ENCODE data around the gene SYNJ2.

Gene SYNJ2

DNA sequence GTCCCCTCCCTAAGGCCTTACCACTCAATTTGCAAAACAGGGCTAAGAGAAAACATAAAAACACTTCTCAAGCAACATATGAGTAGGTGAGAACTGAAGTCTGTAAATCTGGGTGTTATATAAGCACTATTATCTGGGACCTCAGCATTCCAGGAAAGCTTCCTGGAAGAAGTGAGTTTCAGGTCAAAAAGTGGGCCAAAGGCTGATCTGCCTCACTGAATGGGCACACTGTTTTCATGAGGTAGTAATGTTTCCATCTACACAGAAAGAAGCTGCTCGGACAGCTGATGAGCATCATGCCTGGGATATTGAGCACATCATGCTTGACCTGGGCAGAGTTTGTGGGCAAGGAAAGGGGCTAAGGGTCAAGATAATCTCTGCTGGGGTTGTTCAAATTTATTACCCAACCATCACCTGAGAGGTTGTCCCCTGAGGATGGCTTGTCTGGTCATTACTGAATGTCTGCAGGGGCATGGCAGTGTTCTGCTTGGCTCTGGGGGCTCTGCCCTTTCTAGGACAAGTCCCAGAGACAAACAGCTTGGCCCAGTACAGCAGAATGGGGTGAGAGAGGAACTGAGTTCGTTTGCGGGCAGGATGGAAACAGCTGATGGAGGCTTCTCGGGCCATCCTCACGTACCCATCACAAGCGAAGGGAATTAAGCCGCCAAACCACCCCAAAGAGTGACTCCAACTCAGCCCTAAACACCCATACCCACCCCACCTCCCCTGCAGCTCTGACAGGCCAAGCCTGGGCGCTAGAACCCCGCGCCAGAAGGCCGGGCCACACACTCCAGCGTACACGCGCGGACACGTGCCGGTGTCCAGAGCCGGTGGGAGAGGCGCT is 1.2 kb upstream of the SYNJ2 start:
- FAIRE-seq: peak; percentile 43
- TF ChIP-seq POLR2AphosphoS5 (IDR thresholded peaks at IDR 0.05; ENCODE audit: low read depth, low read length): no peak
- 0 out of 2 replicates have a peak, but pooled peaks have one; percentile 37 for TF ChIP-seq SPI1 (IDR thresholded peaks at IDR 0.05; ENCODE audit: low read depth, low read length)
- TF ChIP-seq POU2F2 (IDR thresholded peaks at IDR 0.05; ENCODE audit: low read depth, low read length): no peak
- TF ChIP-seq PAX5 (IDR thresholded peaks at IDR 0.05; ENCODE audit: insufficient read depth, low read length, severe bottlenecking): no peak

DNA sequence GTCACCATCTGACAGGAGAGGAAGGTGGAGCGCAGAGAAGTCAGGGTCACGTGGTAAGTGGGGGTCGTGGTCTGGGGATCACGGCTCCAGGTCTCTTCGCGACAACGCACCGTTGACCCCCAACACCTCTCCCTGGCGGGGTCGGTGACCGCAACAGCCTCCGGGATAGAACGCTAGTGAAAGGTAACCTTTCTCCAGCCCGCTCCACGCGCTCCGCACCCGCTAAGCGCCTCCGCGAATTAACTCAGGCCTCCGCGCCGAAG is 600 bp upstream of the SYNJ2 start:
- DNase-seq (ENCODE audit: insufficient read length, low spot score) (no peak), FAIRE-seq (no peak)
- TF ChIP-seq SPI1 (IDR thresholded peaks at IDR 0.05; ENCODE audit: low read depth, low read length) (no peak), PAX5 (IDR thresholded peaks at IDR 0.05; ENCODE audit: insufficient read depth, low read length, severe bottlenecking) (no peak), POLR2A (IDR thresholded peaks at IDR 0.05; ENCODE audit: low read depth, low read length) (no peak), TAF1 (IDR thresholded peaks at IDR 0.05; ENCODE audit: low read depth, low read length) (no peak), POU2F2 (IDR thresholded peaks at IDR 0.05; ENCODE audit: low read depth, low read length) (no peak), POLR2AphosphoS5 (IDR thresholded peaks at IDR 0.05; ENCODE audit: low read depth, low read length) (no peak)

More for the DNA sequence above, 1.2 kb upstream of the SYNJ2 start:
- no peak for DNase-seq (ENCODE audit: insufficient read length, low spot score)

DNA sequence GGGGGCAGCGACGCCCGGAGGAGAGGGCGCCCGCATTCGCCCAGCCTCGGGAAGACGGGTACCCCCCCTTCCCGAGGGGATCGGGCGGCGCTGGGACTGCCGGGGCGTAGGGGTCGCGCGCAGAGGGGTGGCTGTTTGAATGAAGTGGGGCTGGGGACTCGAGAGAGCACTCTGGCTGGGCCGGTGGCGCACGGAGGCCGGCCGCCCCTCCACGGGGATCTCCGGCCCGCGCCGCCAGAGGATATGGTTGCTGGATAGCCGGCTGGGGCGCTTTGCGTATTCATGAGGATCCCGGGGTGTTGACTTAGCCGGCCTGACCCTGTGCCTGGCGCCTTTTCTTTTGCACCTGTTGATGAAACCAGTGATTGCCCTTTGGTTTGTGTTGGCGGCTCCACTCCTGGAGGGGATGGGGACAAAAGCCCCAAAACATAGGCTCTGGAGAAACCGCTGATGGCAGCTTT is 469 bp downstream of the SYNJ2 start:
- TF ChIP-seq POLR2AphosphoS5 (IDR thresholded peaks at IDR 0.05; ENCODE audit: low read depth, low read length) (no peak), POU2F2 (IDR thresholded peaks at IDR 0.05; ENCODE audit: low read depth, low read length) (no peak), SPI1 (IDR thresholded peaks at IDR 0.05; ENCODE audit: low read depth, low read length) (no peak), PAX5 (IDR thresholded peaks at IDR 0.05; ENCODE audit: insufficient read depth, low read length, severe bottlenecking) (no peak), TAF1 (IDR thresholded peaks at IDR 0.05; ENCODE audit: low read depth, low read length) (no peak), POLR2A (IDR thresholded peaks at IDR 0.05; ENCODE audit: low read depth, low read length) (no peak)
- DNase-seq (ENCODE audit: insufficient read length, low spot score) (peak; percentile 26), FAIRE-seq (no peak)

- TF ChIP-seq POLR2A (IDR thresholded peaks at IDR 0.05; ENCODE audit: low read depth, low read length): no peak
- TF ChIP-seq POU2F2 (IDR thresholded peaks at IDR 0.05; ENCODE audit: low read depth, low read length): no peak
- no peak for TF ChIP-seq TAF1 (IDR thresholded peaks at IDR 0.05; ENCODE audit: low read depth, low read length)
- no peak for TF ChIP-seq SPI1 (IDR thresholded peaks at IDR 0.05; ENCODE audit: low read depth, low read length)
- no peak for TF ChIP-seq PAX5 (IDR thresholded peaks at IDR 0.05; ENCODE audit: insufficient read depth, low read length, severe bottlenecking)
- no peak for TF ChIP-seq POLR2AphosphoS5 (IDR thresholded peaks at IDR 0.05; ENCODE audit: low read depth, low read length)
- DNase-seq (ENCODE audit: insufficient read length, low spot score) (no peak), FAIRE-seq (no peak)
Measured at GRCh38 chr6:157982563-157983405, 1.1 kb downstream of the SYNJ2 start.

DNA sequence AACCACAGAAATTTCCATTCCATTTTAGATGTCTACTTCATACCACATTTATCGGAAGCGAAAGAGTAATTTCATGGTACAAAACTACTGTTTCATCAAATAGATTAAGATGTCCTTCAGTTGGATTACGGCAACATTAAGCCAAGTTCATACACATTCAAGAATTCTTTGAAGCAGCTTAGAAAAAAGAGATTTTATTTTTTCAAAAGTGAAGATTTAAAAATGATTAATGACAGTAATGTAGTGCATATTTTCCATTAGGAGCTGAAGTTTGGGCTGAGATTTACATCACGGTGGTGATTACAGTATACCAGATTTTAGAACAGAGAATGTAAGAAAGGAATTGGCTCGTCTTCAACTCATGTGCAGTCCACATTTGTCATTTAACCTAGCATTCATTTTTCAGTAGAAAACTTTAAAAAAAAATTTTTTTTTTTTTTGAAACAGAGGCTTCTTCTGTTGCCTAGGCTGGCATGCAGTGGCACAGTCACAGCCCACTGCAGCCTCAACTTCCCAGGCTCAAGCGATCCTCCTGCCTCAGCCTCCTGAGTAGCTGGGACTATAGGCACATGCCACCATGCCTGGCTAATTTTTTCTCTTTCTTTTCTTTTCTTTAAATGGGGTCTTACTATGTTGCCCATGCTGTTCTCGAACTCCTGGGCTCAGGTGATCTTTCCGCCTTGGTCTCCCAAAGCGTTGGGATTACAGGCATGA is 1.9 kb downstream of the SYNJ2 start:
- TF ChIP-seq TAF1 (IDR thresholded peaks at IDR 0.05; ENCODE audit: low read depth, low read length): no peak
- no peak for TF ChIP-seq POLR2A (IDR thresholded peaks at IDR 0.05; ENCODE audit: low read depth, low read length)
- no peak for TF ChIP-seq SPI1 (IDR thresholded peaks at IDR 0.05; ENCODE audit: low read depth, low read length)
- no peak for TF ChIP-seq PAX5 (IDR thresholded peaks at IDR 0.05; ENCODE audit: insufficient read depth, low read length, severe bottlenecking)
- no peak for TF ChIP-seq POLR2AphosphoS5 (IDR thresholded peaks at IDR 0.05; ENCODE audit: low read depth, low read length)
- no peak for TF ChIP-seq POU2F2 (IDR thresholded peaks at IDR 0.05; ENCODE audit: low read depth, low read length)
- FAIRE-seq: no peak

DNA sequence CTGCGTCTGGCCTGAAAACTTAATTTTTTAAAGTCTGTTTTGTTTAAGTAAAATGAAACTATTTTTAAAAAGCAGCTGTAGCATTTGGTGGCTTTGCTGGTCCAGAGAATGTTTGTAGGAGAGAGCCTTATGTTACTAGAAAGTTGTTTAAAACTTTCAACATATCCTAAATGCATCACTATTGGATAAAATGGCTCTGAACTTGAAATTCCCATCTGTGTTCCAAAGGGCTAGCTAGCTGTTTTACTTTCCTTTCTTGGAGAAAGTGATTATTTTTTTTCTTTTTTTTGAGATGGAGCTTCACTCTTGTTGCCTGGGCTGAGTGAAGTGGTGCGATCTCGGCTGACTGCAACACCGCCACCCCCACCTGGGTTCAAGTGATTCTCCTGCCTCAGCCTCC is 2.5 kb downstream of the SYNJ2 start:
- TF ChIP-seq TAF1 (IDR thresholded peaks at IDR 0.05; ENCODE audit: low read depth, low read length) (no peak), POLR2AphosphoS5 (IDR thresholded peaks at IDR 0.05; ENCODE audit: low read depth, low read length) (no peak), POLR2A (IDR thresholded peaks at IDR 0.05; ENCODE audit: low read depth, low read length) (no peak), SPI1 (IDR thresholded peaks at IDR 0.05; ENCODE audit: low read depth, low read length) (no peak), PAX5 (IDR thresholded peaks at IDR 0.05; ENCODE audit: insufficient read depth, low read length, severe bottlenecking) (no peak), POU2F2 (IDR thresholded peaks at IDR 0.05; ENCODE audit: low read depth, low read length) (no peak)
- DNase-seq (ENCODE audit: insufficient read length, low spot score) (no peak), FAIRE-seq (no peak)

More for the DNA sequence above, 1.9 kb downstream of the SYNJ2 start:
- no peak for DNase-seq (ENCODE audit: insufficient read length, low spot score)

DNA sequence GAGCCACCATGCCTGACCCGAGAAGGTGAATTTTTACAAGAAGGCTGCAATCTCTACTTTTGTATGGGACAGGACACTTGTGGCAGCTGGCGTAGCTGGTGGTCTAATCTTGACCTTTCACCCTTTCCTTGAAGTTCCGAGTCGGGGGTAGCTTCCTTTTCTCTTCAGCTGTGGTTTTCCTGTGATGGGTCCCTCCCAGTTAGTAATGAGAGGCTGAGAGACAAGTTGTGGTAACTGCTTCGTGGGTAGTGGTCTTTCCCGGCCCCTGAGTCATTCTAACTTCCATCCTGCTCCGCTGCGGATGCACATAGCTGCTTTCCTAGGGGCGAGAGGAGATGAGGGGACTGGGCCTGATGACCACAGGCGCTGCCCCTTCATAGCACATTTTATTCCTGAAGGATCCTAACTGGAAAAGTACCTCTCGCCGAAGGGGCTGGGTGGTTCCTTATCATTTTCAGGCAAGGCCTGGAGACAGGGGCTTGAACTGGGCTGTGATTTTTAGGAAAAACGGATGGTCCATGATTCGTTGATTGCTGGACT is 3.1 kb downstream of the SYNJ2 start:
- FAIRE-seq (no peak), DNase-seq (ENCODE audit: insufficient read length, low spot score) (no peak)
- no peak for TF ChIP-seq POLR2A (IDR thresholded peaks at IDR 0.05; ENCODE audit: low read depth, low read length)
- no peak for TF ChIP-seq SPI1 (IDR thresholded peaks at IDR 0.05; ENCODE audit: low read depth, low read length)
- TF ChIP-seq PAX5 (IDR thresholded peaks at IDR 0.05; ENCODE audit: insufficient read depth, low read length, severe bottlenecking): no peak
- no peak for TF ChIP-seq TAF1 (IDR thresholded peaks at IDR 0.05; ENCODE audit: low read depth, low read length)
- TF ChIP-seq POU2F2 (IDR thresholded peaks at IDR 0.05; ENCODE audit: low read depth, low read length): no peak
- no peak for TF ChIP-seq POLR2AphosphoS5 (IDR thresholded peaks at IDR 0.05; ENCODE audit: low read depth, low read length)

GRCh38 chr6:157985378-157986155 is 3.9 kb downstream of the SYNJ2 start:
- DNase-seq (ENCODE audit: insufficient read length, low spot score) (no peak), FAIRE-seq (no peak)
- TF ChIP-seq PAX5 (IDR thresholded peaks at IDR 0.05; ENCODE audit: insufficient read depth, low read length, severe bottlenecking) (no peak), SPI1 (IDR thresholded peaks at IDR 0.05; ENCODE audit: low read depth, low read length) (no peak), POU2F2 (IDR thresholded peaks at IDR 0.05; ENCODE audit: low read depth, low read length) (no peak), POLR2A (IDR thresholded peaks at IDR 0.05; ENCODE audit: low read depth, low read length) (no peak), POLR2AphosphoS5 (IDR thresholded peaks at IDR 0.05; ENCODE audit: low read depth, low read length) (no peak), TAF1 (IDR thresholded peaks at IDR 0.05; ENCODE audit: low read depth, low read length) (no peak)

All from GM12891 (cell line).